ENCODE results near the gene COTL1. TPM values are rescaled to one million over a fixed set of nuclear protein-coding genes. Genes with fewer than 3 reads are reported as not detected.

Gene COTL1
- total RNA-seq, 2 experiments from 2014 or later, result 125 to 232 TPM

GRCh38 chr16:84631886-84632285, 14.0 kb upstream of the COTL1 start:
- no TSS peak for BruUV-seq (replicated peaks)
- DNase-seq (ENCODE audit: low spot score), result no peak

GRCh38 chr16:84631153-84631466, 13.2 kb upstream of the COTL1 start:
- no peak overlapping the region for H3K27ac ChIP-seq (ENCODE audit: low read depth, low read length, poor library complexity, severe bottlenecking)
- no peaks in the 10 kb centered on the region for H3K79me2 ChIP-seq (ENCODE audit: insufficient read depth, low read depth, low read length)
- no peak overlapping the region for H3K4me2 ChIP-seq (ENCODE audit: low read length)
- H3K9me2 ChIP-seq (ENCODE audit: insufficient read depth, low read length), result no peaks in the 10 kb centered on the region
- H3K4me3 ChIP-seq (ENCODE audit: low read depth, low read length, poor library complexity, severe bottlenecking), result no peak overlapping the region
- no peak for DNase-seq (ENCODE audit: low spot score)
- H4K20me1 ChIP-seq (ENCODE audit: insufficient read depth, low read length), result no peaks in the 10 kb centered on the region
- BruUV-seq (replicated peaks), result no TSS peak
- H3K9me3 ChIP-seq (ENCODE audit: low read length), result no peaks in the 10 kb centered on the region
- TF ChIP-seq EZH2phosphoT487 (IDR thresholded peaks at IDR 0.05; ENCODE audit: borderline replicate concordance, low read depth, low read length) (no peak), CTCF (conservative IDR thresholded peaks at IDR 0.05; ENCODE audit: low read length) (no peak)
- H2AFZ ChIP-seq (ENCODE audit: low read length), result no peak overlapping the region
- intact Hi-C loops (cut with micrococcal nuclease; ENCODE audit: unreplicated experiment), result no loop called here
- H3K4me1 ChIP-seq (ENCODE audit: insufficient read depth, low read length, poor library complexity, severe bottlenecking), result peaks cover 33% of the 10 kb centered on the region
- H3K36me3 ChIP-seq (ENCODE audit: insufficient read depth, low read length), result no peaks in the 10 kb centered on the region
- POLR2A ChIA-PET, result interaction anchor here (0.7 to 0.9 kb wide), 2 partner anchors 12 to 39 kb away, joined by 3 read pairs; no protein-coding TSS in a partner anchor
- CTCF ChIA-PET (ENCODE audit: unreplicated experiment), result no interaction called here

More at GRCh38 chr16:84631886-84632285, 14.0 kb upstream of the COTL1 start:
- no peak overlapping the region for H3K4me3 ChIP-seq (ENCODE audit: low read depth, low read length, poor library complexity, severe bottlenecking)
- H3K36me3 ChIP-seq (ENCODE audit: insufficient read depth, low read length), result no peaks in the 10 kb centered on the region
- H4K20me1 ChIP-seq (ENCODE audit: insufficient read depth, low read length), result no peaks in the 10 kb centered on the region
- TF ChIP-seq EZH2phosphoT487 (IDR thresholded peaks at IDR 0.05; ENCODE audit: borderline replicate concordance, low read depth, low read length) (no peak), CTCF (conservative IDR thresholded peaks at IDR 0.05; ENCODE audit: low read length) (no peak)
- no peaks in the 10 kb centered on the region for H3K9me2 ChIP-seq (ENCODE audit: insufficient read depth, low read length)
- POLR2A ChIA-PET, result interaction anchor here (0.7 to 0.9 kb wide), 2 partner anchors 12 to 38 kb away, joined by 3 read pairs; no protein-coding TSS in a partner anchor
- peaks cover 34% of the 10 kb centered on the region for H3K4me1 ChIP-seq (ENCODE audit: insufficient read depth, low read length, poor library complexity, severe bottlenecking)
- H3K79me2 ChIP-seq (ENCODE audit: insufficient read depth, low read depth, low read length), result no peaks in the 10 kb centered on the region
- CTCF ChIA-PET (ENCODE audit: unreplicated experiment), result no interaction called here
- H3K27ac ChIP-seq (ENCODE audit: low read depth, low read length, poor library complexity, severe bottlenecking), result no peak overlapping the region
- no peaks in the 10 kb centered on the region for H3K9me3 ChIP-seq (ENCODE audit: low read length)
- intact Hi-C loops (cut with micrococcal nuclease; ENCODE audit: unreplicated experiment), result no loop called here
- peak overlapping the region; percentile 44; the same call in 1 of the 2 replicates for H2AFZ ChIP-seq (ENCODE audit: low read length)
- H3K4me2 ChIP-seq (ENCODE audit: low read length), result peak overlapping the region; percentile 26; the same call in 1 of the 2 replicates

- DNase-seq (ENCODE audit: low spot score), result no peak
- Histone ChIP-seq H3K36me3 (ENCODE audit: insufficient read depth, low read length) (no peaks in the 10 kb centered on the region), H3K79me2 (ENCODE audit: insufficient read depth, low read depth, low read length) (no peaks in the 10 kb centered on the region), H3K9me3 (ENCODE audit: low read length) (no peaks in the 10 kb centered on the region), H3K4me2 (ENCODE audit: low read length) (no peak overlapping the region), H3K9me2 (ENCODE audit: insufficient read depth, low read length) (no peaks in the 10 kb centered on the region), H3K4me3 (ENCODE audit: low read depth, low read length, poor library complexity, severe bottlenecking) (no peak overlapping the region), H4K20me1 (ENCODE audit: insufficient read depth, low read length) (no peaks in the 10 kb centered on the region), H2AFZ (ENCODE audit: low read length) (no peak overlapping the region), H3K4me1 (ENCODE audit: insufficient read depth, low read length, poor library complexity, severe bottlenecking) (peaks cover 33% of the 10 kb centered on the region), H3K27ac (ENCODE audit: low read depth, low read length, poor library complexity, severe bottlenecking) (no peak overlapping the region)
- intact Hi-C loops (cut with micrococcal nuclease; ENCODE audit: unreplicated experiment), result no loop called here
- CTCF ChIA-PET (ENCODE audit: unreplicated experiment), result no interaction called here
- BruUV-seq (replicated peaks), result no TSS peak
- POLR2A ChIA-PET, result interaction anchor here (0.9 kb wide), 1 partner anchor 13 kb away, joined by 3 read pairs; no protein-coding TSS in a partner anchor
- no peak for TF ChIP-seq CTCF (conservative IDR thresholded peaks at IDR 0.05; ENCODE audit: low read length)
- TF ChIP-seq EZH2phosphoT487 (IDR thresholded peaks at IDR 0.05; ENCODE audit: borderline replicate concordance, low read depth, low read length), result no peak
Observed at GRCh38 chr16:84630446-84631152, 12.7 kb upstream of the COTL1 start.

Data from OCI-LY7 (cell line).